Measurements from ENCODE around the gene ANKRD10. TPM values are rescaled to one million over a fixed set of nuclear protein-coding genes. Genes with fewer than 3 reads are reported as not detected.
"Not testable (repeated sequence)": the region's sequence is repeated elsewhere in the genome, so short reads cannot be mapped to it uniquely, and the experiment has no call there.

The ANKRD10 gene
- total RNA-seq, 1 experiment from 2014 or later = 35.9 TPM

GRCh38 chr13:110950356-110950755, 35.5 kb upstream of the ANKRD10 start:
- Histone ChIP-seq H3K4me3 (no peak overlapping the region), H3K9me3 (no peaks in the 10 kb centered on the region), H3K27me3 (no peaks in the 10 kb centered on the region), H3K36me3 (no peaks in the 10 kb centered on the region)
- DNase-seq = no peak

DNA sequence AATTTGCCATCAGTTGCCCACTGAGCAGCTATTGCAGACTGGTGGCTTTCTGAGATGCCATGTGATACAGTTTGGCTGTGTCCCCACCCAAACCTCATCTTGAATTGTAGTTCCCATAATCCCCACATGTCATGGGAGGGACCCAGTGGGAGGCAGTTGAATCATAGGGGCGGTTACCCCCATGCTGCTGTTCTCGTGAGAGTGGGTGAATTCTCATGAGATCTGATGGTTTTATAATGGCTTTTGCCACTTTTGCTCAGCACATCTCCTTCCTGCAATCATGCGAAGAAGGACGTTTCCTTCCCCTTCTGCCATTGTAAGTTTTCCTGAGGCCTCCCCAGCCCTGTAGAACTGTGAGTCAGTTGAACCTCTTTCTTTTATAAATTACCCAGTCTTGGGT, 34.8 kb upstream of the ANKRD10 start:
- no peaks in the 10 kb centered on the region for H3K9me3 ChIP-seq
- DNase-seq = no peak
- no peaks in the 10 kb centered on the region for H3K27me3 ChIP-seq
- H3K36me3 ChIP-seq = no peaks in the 10 kb centered on the region
- no peak overlapping the region for H3K4me3 ChIP-seq

DNA sequence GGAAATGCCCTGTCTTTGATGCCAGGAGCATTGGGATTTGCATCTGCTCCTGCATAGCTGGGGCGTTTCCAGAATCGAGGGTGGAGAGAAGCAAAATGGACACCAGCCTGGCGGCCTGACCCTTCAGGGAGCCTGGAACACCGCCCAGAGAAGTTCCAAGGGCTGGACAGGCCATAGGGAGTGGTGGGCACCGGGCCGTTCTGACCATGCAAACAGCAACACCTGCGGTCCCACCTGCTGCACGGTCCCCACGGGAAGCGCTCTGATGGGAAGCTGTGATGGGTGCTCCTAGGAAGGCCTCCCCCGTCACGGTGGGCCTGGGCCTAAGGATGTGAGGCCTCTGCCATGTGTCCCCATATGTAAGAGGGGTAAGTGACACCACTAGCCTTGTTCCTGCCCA, 34.2 kb upstream of the ANKRD10 start:
- no peaks in the 10 kb centered on the region for H3K9me3 ChIP-seq
- no peaks in the 10 kb centered on the region for H3K36me3 ChIP-seq
- no peak overlapping the region for H3K4me3 ChIP-seq
- H3K27me3 ChIP-seq = no peaks in the 10 kb centered on the region
- DNase-seq = no peak

DNA sequence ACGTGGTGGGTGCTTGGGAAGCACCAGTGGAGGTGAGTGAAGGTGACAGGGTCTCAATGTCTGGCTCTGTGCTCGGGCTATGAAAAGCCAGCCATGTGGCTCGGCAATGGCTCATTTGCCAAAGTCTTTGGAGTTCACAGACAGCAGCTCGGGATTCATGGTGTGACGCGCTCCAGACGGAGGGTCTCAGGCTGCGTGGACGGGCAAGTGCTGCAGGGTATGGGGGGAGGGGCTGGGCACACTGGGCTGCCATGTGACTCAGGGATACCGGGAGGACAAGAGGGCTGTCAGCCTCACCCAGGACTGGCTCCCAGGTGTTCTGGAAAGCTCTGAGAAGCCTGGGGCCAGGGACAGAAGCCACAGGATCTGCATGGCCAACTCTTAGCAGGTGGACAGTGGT, 32.5 kb upstream of the ANKRD10 start:
- not testable (repeated sequence) for H3K36me3 ChIP-seq, H3K27me3 ChIP-seq, DNase-seq, H3K4me3 ChIP-seq, H3K9me3 ChIP-seq

- Histone ChIP-seq H3K9me3 (no peaks in the 10 kb centered on the region), H3K4me3 (no peak overlapping the region), H3K27me3 (no peaks in the 10 kb centered on the region), H3K36me3 (no peaks in the 10 kb centered on the region)
- DNase-seq = no peak
Observed at GRCh38 chr13:110945928-110946570, 31.2 kb upstream of the ANKRD10 start.

DNA sequence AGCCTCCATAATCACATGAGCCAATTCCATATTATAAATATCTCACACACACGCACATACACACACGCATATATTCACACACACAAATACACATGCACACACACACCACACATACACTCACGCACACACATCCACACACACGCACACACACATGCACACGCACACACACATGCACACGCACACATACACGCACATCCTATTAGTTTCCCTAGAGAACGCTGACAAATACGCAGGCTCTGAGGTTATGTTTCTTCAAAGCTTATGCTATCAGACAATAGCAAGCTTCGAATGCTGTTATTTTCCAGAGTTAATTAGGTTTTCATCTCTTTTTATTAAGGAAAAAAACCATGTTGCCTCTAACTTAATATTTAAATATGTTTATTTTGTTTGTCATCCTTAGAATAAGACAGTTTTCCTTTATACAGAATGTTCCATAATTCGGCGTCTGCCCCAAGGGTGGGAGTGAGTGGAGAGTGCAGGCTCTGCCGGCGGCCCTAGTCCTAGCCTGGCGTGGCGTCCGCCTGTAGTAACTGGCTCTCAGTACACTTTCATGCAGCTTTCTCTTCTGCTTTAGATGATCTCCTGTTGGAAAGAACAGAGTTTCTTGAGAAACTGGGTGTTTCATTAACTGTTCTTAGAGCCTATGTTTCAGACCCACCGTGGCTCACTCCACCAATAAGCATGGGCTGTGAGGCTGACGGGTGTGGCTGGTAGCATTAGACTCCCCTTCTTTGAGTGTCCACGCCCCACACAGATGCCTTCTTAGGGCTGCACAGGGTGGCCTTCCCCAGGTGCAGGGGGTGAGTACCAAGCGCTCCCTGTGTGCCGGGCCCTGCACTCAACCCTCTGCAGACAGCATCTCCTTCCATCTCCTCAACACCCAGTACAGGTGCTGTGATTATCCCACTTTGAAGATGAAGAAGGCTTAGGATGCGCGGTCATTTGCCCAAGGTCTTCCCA, 30.4 kb upstream of the ANKRD10 start:
- no peaks in the 10 kb centered on the region for H3K36me3 ChIP-seq
- no peak for DNase-seq
- no peaks in the 10 kb centered on the region for H3K27me3 ChIP-seq
- H3K9me3 ChIP-seq = no peaks in the 10 kb centered on the region
- no peak overlapping the region for H3K4me3 ChIP-seq

DNA sequence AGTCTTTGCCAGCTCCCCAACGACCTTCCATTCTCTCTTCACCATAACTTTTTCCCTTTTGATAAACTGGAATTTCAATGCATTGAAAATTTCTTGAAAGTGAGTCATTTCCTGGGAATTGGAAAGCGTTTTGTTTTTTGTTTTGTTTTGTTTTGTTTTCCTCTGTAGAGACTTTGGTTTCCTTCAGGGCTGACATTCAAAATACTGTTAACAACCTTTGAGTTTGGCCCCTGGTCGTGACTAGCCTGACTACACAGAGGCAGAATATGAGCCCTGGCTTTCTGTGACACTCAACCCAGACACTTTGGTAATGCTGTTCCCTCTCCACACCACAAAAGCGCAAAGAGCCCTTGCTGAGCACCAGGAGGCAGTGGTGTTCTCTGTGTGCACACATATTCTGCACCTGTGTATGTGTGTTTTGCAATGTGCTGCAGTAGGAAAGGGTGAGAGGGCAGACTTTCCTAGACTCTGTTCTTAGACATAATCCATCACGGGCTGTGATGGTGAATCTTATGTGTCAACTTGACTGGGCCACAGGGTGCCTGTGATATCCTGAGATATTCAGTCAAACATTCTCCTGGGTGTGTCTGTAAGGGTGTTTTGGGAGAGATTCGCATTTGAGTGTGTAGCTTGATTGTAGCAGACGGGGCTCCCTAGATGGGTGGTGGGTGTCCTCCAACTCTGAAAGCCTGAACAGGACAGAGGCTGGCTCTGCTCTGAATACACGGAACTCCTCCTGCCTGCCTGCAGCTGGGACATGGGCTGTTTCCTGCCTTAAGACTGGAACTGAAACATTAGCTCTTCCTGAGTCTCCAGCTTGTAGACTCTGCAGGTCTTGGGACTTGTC, 29.5 kb upstream of the ANKRD10 start:
- H3K27me3 ChIP-seq = no peaks in the 10 kb centered on the region
- no peak overlapping the region for H3K4me3 ChIP-seq
- DNase-seq = peak; percentile 38
- H3K36me3 ChIP-seq = no peaks in the 10 kb centered on the region
- no peaks in the 10 kb centered on the region for H3K9me3 ChIP-seq

- H3K36me3 ChIP-seq = no peaks in the 10 kb centered on the region
- H3K4me3 ChIP-seq = no peak overlapping the region
- no peak for DNase-seq
- no peaks in the 10 kb centered on the region for H3K27me3 ChIP-seq
- H3K9me3 ChIP-seq = no peaks in the 10 kb centered on the region
Observed at GRCh38 chr13:110942248-110942981, 27.5 kb upstream of the ANKRD10 start.

DNA sequence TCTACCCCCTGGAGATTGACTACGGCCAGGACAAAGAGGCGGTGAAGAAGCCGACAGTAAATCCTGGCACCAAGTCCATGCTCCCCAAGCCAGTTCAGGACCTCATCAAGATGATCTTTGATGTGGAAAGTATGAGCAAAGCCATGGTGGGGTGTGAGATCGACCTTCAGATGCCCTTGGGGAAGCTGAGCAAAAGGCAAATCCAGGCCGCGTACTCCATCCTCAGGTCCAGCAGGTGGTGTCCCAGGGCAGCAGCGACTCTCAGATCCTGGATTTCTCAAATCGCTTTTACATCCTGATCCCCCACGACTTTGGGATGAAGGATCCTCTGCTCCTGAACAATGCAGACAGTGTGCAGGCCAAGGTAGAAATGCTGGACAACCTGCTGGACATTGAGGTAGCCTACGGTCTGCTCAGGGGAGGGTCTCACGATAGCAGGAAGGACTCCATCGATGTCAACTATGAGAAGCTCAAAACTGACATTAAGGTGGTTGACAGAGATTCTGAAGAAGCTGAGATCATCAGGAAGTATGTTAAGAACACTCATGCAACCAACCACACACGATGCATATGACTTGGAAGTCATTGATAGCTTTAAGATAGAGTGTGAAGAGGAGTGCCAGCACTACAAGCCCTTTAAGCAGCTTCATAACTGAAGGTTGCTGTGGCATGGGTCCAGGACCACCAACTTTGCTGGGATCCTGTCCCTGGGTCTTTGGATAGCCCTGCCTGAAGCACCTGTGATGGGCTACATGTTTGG, 24.0 kb upstream of the ANKRD10 start:
- DNase-seq = no peak
- no peaks in the 10 kb centered on the region for H3K36me3 ChIP-seq
- no peaks in the 10 kb centered on the region for H3K9me3 ChIP-seq
- H3K4me3 ChIP-seq = no peak overlapping the region
- no peaks in the 10 kb centered on the region for H3K27me3 ChIP-seq

GRCh38 chr13:110937511-110938285, 22.8 kb upstream of the ANKRD10 start:
- DNase-seq = no peak
- no peaks in the 10 kb centered on the region for H3K36me3 ChIP-seq
- no peak overlapping the region for H3K4me3 ChIP-seq
- H3K27me3 ChIP-seq = no peaks in the 10 kb centered on the region
- 0 out of 2 replicates have a peak, but pooled peaks cover under 1% of the 10 kb centered on the region for H3K9me3 ChIP-seq

DNA sequence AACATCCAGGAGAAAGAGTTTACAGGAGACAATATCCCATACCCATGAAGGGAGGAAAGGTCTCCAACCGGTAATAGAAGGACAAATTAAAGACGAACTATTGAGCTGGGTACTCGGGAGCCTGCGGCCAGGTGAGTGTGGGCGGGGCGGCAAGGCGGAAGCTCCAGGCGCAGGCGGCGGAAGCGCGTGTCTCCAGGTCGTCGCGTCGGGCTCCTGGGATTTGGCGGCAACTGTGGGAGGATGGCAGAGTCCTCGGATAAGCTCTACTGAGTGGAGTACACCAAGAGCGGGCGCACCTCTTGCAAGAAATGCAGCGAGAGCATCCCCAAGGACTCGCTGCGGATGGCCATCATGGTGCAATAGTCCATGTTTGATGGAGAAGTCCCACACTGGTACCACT, 21.6 kb upstream of the ANKRD10 start:
- H3K9me3 ChIP-seq = 0 out of 2 replicates have a peak, but pooled peaks cover 2% of the 10 kb centered on the region
- H3K4me3 ChIP-seq = no peak overlapping the region
- no peaks in the 10 kb centered on the region for H3K36me3 ChIP-seq
- no peak for DNase-seq
- no peaks in the 10 kb centered on the region for H3K27me3 ChIP-seq

GRCh38 chr13:110932588-110932987, 17.7 kb upstream of the ANKRD10 start:
- Histone ChIP-seq H3K27me3 (peaks cover 3% of the 10 kb centered on the region; the same call in 1 of the 2 replicates), H3K36me3 (no peaks in the 10 kb centered on the region), H3K9me3 (0 out of 2 replicates have a peak, but pooled peaks cover 2% of the 10 kb centered on the region), H3K4me3 (no peak overlapping the region)
- no peak for DNase-seq

- Histone ChIP-seq H3K36me3 (no peaks in the 10 kb centered on the region), H3K4me3 (no peak overlapping the region), H3K27me3 (peaks cover 4% of the 10 kb centered on the region; the same call in 1 of the 2 replicates), H3K9me3 (0 out of 2 replicates have a peak, but pooled peaks cover 2% of the 10 kb centered on the region)
- no peak for DNase-seq
Observed at GRCh38 chr13:110929104-110929777, 14.4 kb upstream of the ANKRD10 start.

DNA sequence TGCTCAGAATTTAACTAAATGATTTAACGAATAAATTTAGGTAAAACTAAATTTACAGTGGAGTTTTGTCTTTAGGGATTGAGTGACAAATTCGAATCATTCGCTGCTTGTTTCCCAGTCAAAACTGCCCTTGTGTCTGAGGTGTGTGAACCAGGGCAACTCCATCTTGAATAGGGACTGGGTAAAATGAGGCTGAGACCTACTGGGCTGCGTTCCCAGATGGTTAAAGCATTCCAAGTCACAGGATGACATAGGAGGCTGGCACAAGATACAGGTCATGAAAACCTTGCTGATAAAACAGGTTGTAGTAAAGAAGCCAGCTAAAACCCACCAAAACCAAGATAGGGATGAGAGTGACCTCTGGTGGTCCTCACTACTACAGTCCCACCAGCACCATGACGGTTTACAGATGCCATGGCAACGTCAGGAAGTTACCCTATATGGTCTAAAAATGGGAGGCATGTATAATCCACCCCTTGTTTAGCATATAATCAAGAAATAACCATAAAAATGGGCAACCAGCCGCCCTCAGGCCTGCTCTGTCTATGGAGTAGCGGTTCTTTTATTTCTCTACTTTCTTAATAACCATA, 10.2 kb upstream of the ANKRD10 start:
- Histone ChIP-seq H3K27me3 (peaks cover 4% of the 10 kb centered on the region; the same call in 1 of the 2 replicates), H3K9me3 (no peaks in the 10 kb centered on the region), H3K4me3 (no peak overlapping the region), H3K36me3 (no peaks in the 10 kb centered on the region)
- no peak for DNase-seq
